GM23248 (cell line): ENCODE data around the gene UGT8. TPM values are rescaled to one million over a fixed set of nuclear protein-coding genes. Genes with fewer than 3 reads are reported as not detected.
"Not testable (repeated sequence)": the region's sequence is repeated elsewhere in the genome, so short reads cannot be mapped to it uniquely, and the experiment has no call there.

Experiments used
- DNase-seq: peaks from one replicate; pipeline ENCODE4 v3.0.0-alpha.2; 2015
- H2AFZ ChIP-seq: fragments of 200-600 bp; sonication (generic); 2 replicates; pipeline ENCODE4 v1.6.1; 2016; ENCODE audit warnings: antibody characterized with exemption
- H3F3A ChIP-seq: fragments of 200-600 bp; sonication (generic); 2 replicates; pipeline ENCODE4 v1.6.1; 2016; ENCODE audit warnings: mild to moderate bottlenecking, antibody characterized with exemption, mixed run types; ENCODE audit not compliant: insufficient read depth
- H3K27ac ChIP-seq: fragments of 200-600 bp; sonication (generic); 2 replicates; pipeline ENCODE4 v1.5.1; 2016; ENCODE audit warnings: mild to moderate bottlenecking
- H3K27me3 ChIP-seq: fragments of 200-600 bp; sonication (generic); replicated peaks from 2 replicates; pipeline ENCODE4 v1.6.1; 2016; ENCODE audit warnings: mild to moderate bottlenecking; ENCODE audit not compliant: insufficient read depth
- H3K36me3 ChIP-seq: fragments of 200-600 bp; sonication (generic); 2 replicates; pipeline ENCODE4 v1.6.1; 2016; ENCODE audit warnings: low read depth, mild to moderate bottlenecking
- H3K4me1 ChIP-seq: fragments of 200-600 bp; sonication (generic); 2 replicates; pipeline ENCODE4 v1.6.1; 2016; ENCODE audit warnings: mild to moderate bottlenecking; ENCODE audit not compliant: insufficient read depth
- H3K4me2 ChIP-seq: fragments of 200-600 bp; sonication (generic); one replicate; pipeline ENCODE4 v1.6.1; 2016; ENCODE audit warnings: mild to moderate bottlenecking; ENCODE audit not compliant: unreplicated experiment
- H3K4me3 ChIP-seq: fragments of 200-600 bp; sonication (generic); 2 replicates; pipeline ENCODE4 v1.5.1; 2016; ENCODE audit warnings: mild to moderate bottlenecking
- H3K79me2 ChIP-seq: fragments of 200-600 bp; sonication (generic); 2 replicates; pipeline ENCODE4 v1.6.1; 2016; ENCODE audit warnings: mild to moderate bottlenecking; ENCODE audit not compliant: insufficient read depth
- H3K9ac ChIP-seq: fragments of 200-600 bp; sonication (generic); 2 replicates; pipeline ENCODE4 v1.6.1; 2016; ENCODE audit warnings: mild to moderate bottlenecking
- H3K9me2 ChIP-seq: fragments of 200-600 bp; sonication (generic); 2 replicates; pipeline ENCODE4 v1.6.1; 2016; ENCODE audit warnings: mixed run types, mild to moderate bottlenecking, moderate library complexity; ENCODE audit not compliant: insufficient read depth
- H3K9me3 ChIP-seq: fragments of 200-600 bp; sonication (generic); one replicate; pipeline ENCODE4 v1.6.1; 2017; ENCODE audit warnings: low read depth
- H4K20me1 ChIP-seq: fragments of 200-600 bp; sonication (generic); 2 replicates; pipeline ENCODE4 v1.6.0; 2016; ENCODE audit not compliant: insufficient read depth
- EZH2 ChIP-seq: fragments of 200-600 bp; sonication (generic); IDR thresholded peaks from 2 replicates; pipeline ENCODE4 v1.6.1; 2018; ENCODE audit warnings: antibody characterized with exemption, mild to moderate bottlenecking; ENCODE audit not compliant: insufficient read depth, poor library complexity, severe bottlenecking
- EZH2phosphoT487 ChIP-seq: fragments of 200-600 bp; sonication (generic); IDR thresholded peaks from 2 replicates; pipeline ENCODE4 v1.6.1; 2018; ENCODE audit warnings: antibody characterized with exemption, moderate library complexity, mild to moderate bottlenecking, low read depth; ENCODE audit not compliant: insufficient read depth
- WGBS, 2 experiments: methylation state at CpG; one replicate each; pipeline ENCODE4 v1.1.6; 2015 to 2017; ENCODE audit warnings: low lambda C conversion rate in 2 of 2, low coverage in 1 of 2; ENCODE audit errors: missing lambda C conversion rate in 2 of 2; 5-methylcytosine and 5-hydroxymethylcytosine counted together
- in situ Hi-C: fragments of 300-500 bp; cut with MboI; formaldehyde crosslinking; loops from 2 replicates; pipeline ENCODE4 v1.15.0; 2020
- polyA plus RNA-seq: library from polyadenylated mRNA; unstranded; fragments of >200 nt; fragmentation: Nextera tagmentation; extraction: Ambion mirVana; gene quantifications from 2 replicates; pipeline ENCODE4 v1.2.1, GENCODE V29; 2016
- total RNA-seq: library from RNA; depleted of rRNA; stranded (reverse); fragments of >200 nt; shearing (Covaris generic); gene quantifications from 2 replicates; pipeline ENCODE4 v1.2.3, GENCODE V29; 2014

The UGT8 gene
- total and polyA plus RNA-seq, 2 experiments from 2014 or later: not detected

GRCh38 chr4:114613560-114613959 lies 15.0 kb downstream of the UGT8 start:
- WGBS, 2 experiments: 59 to 63% methylated on average over 4 of the region's 4 CpGs
- Histone ChIP-seq H3K27me3 (no peaks in the 10 kb centered on the region), H4K20me1 (no peaks in the 10 kb centered on the region), H3K4me2 (no peak overlapping the region), H2AFZ (no peak overlapping the region), H3K9ac (no peak overlapping the region), H3K9me3 (no peaks in the 10 kb centered on the region), H3K36me3 (no peaks in the 10 kb centered on the region), H3K4me3 (no peak overlapping the region), H3K79me2 (no peaks in the 10 kb centered on the region), H3K9me2 (no peaks in the 10 kb centered on the region), H3K27ac (no peak overlapping the region), H3K4me1 (no peaks in the 10 kb centered on the region), H3F3A (no peaks in the 10 kb centered on the region)
- no peak for DNase-seq
- TF ChIP-seq EZH2 (no peak), EZH2phosphoT487 (no peak)
- in situ Hi-C loops: no loop called here

GRCh38 chr4:114615435-114615834 lies 16.8 kb downstream of the UGT8 start:
- no peaks in the 10 kb centered on the region; the same call in 1 of the 2 replicates for H3K27me3 ChIP-seq
- H2AFZ ChIP-seq: no peak overlapping the region
- no peaks in the 10 kb centered on the region for H3K4me1 ChIP-seq
- H3K9me2 ChIP-seq: no peaks in the 10 kb centered on the region
- H3K9ac ChIP-seq: no peak overlapping the region
- H4K20me1 ChIP-seq: no peaks in the 10 kb centered on the region
- no peak for TF ChIP-seq EZH2
- TF ChIP-seq EZH2phosphoT487: no peak
- H3K9me3 ChIP-seq: no peaks in the 10 kb centered on the region
- H3K4me2 ChIP-seq: no peak overlapping the region
- H3K36me3 ChIP-seq: no peaks in the 10 kb centered on the region
- in situ Hi-C loops: no loop called here
- no peak for DNase-seq
- H3K4me3 ChIP-seq: no peak overlapping the region
- no peak overlapping the region for H3K27ac ChIP-seq
- no peaks in the 10 kb centered on the region for H3K79me2 ChIP-seq
- no peaks in the 10 kb centered on the region for H3F3A ChIP-seq
- WGBS, 2 experiments: 32 to 34% methylated on average over 3 of the region's 3 CpGs

- H4K20me1 ChIP-seq, H3K79me2 ChIP-seq, H3K4me2 ChIP-seq, H3K4me3 ChIP-seq, H2AFZ ChIP-seq, H3K27ac ChIP-seq, DNase-seq, H3K9ac ChIP-seq, H3K27me3 ChIP-seq, H3F3A ChIP-seq, H3K9me2 ChIP-seq, in situ Hi-C loops, H3K36me3 ChIP-seq, H3K4me1 ChIP-seq, H3K9me3 ChIP-seq: not testable (repeated sequence)
- WGBS, 2 experiments: 57 to 67% methylated on average over 12 of the region's 12 CpGs
These were observed 17.4 kb downstream of the UGT8 start for GRCh38 chr4:114616036-114616435.

- no peak overlapping the region for H3K4me3 ChIP-seq
- DNase-seq: no peak
- no peaks in the 10 kb centered on the region for H4K20me1 ChIP-seq
- TF ChIP-seq EZH2phosphoT487 (no peak), EZH2 (no peak)
- no peak overlapping the region for H2AFZ ChIP-seq
- no peaks in the 10 kb centered on the region for H3K36me3 ChIP-seq
- 68 to 78% methylated on average over 2 of the region's 2 CpGs for WGBS, 2 experiments
- no peak overlapping the region for H3K27ac ChIP-seq
- no peaks in the 10 kb centered on the region for H3K4me1 ChIP-seq
- H3K4me2 ChIP-seq: no peak overlapping the region
- H3K9me3 ChIP-seq: no peaks in the 10 kb centered on the region
- no peaks in the 10 kb centered on the region for H3K27me3 ChIP-seq
- no peak overlapping the region for H3K9ac ChIP-seq
- in situ Hi-C loops: no loop called here
- no peaks in the 10 kb centered on the region for H3K79me2 ChIP-seq
- H3F3A ChIP-seq: no peaks in the 10 kb centered on the region
- H3K9me2 ChIP-seq: no peaks in the 10 kb centered on the region
These were observed 27.6 kb downstream of the UGT8 start for GRCh38 chr4:114626196-114626595.

GRCh38 chr4:114636192-114636935 lies 37.8 kb downstream of the UGT8 start:
- H3K36me3 ChIP-seq: no peaks in the 10 kb centered on the region
- WGBS, 2 experiments: 59 to 60% methylated on average over 5 of the region's 5 CpGs
- no peaks in the 10 kb centered on the region for H3K27me3 ChIP-seq
- no peaks in the 10 kb centered on the region for H3K79me2 ChIP-seq
- no peaks in the 10 kb centered on the region for H3K9me2 ChIP-seq
- in situ Hi-C loops: no loop called here
- no peak overlapping the region for H2AFZ ChIP-seq
- TF ChIP-seq EZH2 (no peak), EZH2phosphoT487 (no peak)
- DNase-seq: no peak
- H3K9ac ChIP-seq: no peak overlapping the region
- H3K27ac ChIP-seq: no peak overlapping the region
- no peak overlapping the region for H3K4me3 ChIP-seq
- no peaks in the 10 kb centered on the region for H3K9me3 ChIP-seq
- H3F3A ChIP-seq: no peaks in the 10 kb centered on the region
- no peaks in the 10 kb centered on the region for H3K4me1 ChIP-seq
- H4K20me1 ChIP-seq: no peaks in the 10 kb centered on the region
- H3K4me2 ChIP-seq: no peak overlapping the region
